ENCODE measurements around the gene CYP8B1. TPM values are rescaled to one million over a fixed set of nuclear protein-coding genes. Genes with fewer than 3 reads are reported as not detected.
A peak's percentile ranks its signal among the peaks of the same experiment; 100 is the strongest.

CYP8B1 gene
- total and polyA plus RNA-seq, 2 of the 8 experiments (the other 6 are each of a cell fraction or from before 2014, with no cell fraction given): not detected

GRCh38 chr3:42853739-42854302 is 21.9 kb downstream of the CYP8B1 start:
- Histone ChIP-seq H2BK12ac (ENCODE audit: low read depth, low read length) (no peak overlapping the region), H2BK20ac (ENCODE audit: low read length) (0 out of 2 replicates have a peak overlapping the region, but pooled peaks have one; percentile 61), H3K4me1 (replicated peaks in 1 of 4; ENCODE audit: control insufficient read depth in 3 of 4, insufficient read depth in 4 of 4, low read length in 3 of 4) (no peaks in the 10 kb centered on the region), H3K18ac (ENCODE audit: extremely low read depth, low read length) (no peak overlapping the region), H4K20me1 (replicated peaks in 1 of 2; ENCODE audit: control insufficient read depth in 1 of 2, insufficient read depth in 2 of 2, low read length in 2 of 2) (no peaks in the 10 kb centered on the region), H4K8ac (ENCODE audit: extremely low read depth, insufficient read depth, low read length) (no peak overlapping the region), H3K27me3 (replicated peaks in 1 of 4; ENCODE audit: control insufficient read depth in 3 of 4, extremely low read depth in 1 of 4, insufficient read depth in 3 of 4, low read length in 3 of 4) (no peaks in the 10 kb centered on the region), H2BK15ac (ENCODE audit: low read length) (no peak overlapping the region), H3K9me3 (ENCODE audit: insufficient read depth in 2 of 2, low read depth in 1 of 2, low read length in 1 of 2) (no peaks in the 10 kb centered on the region; a peak in 1 of 4 replicates), H2BK5ac (ENCODE audit: low read depth, low read length) (no peak overlapping the region), H3K23me2 (ENCODE audit: low read depth, low read length) (no peaks in the 10 kb centered on the region), H3K9ac (replicated peaks in 1 of 4; ENCODE audit: extremely low read depth in 1 of 4, low read depth in 3 of 4, low read length in 3 of 4) (no peak overlapping the region), H3K4me3 (ENCODE audit: extremely low read depth in 1 of 4, insufficient read depth in 2 of 4, low read depth in 3 of 4, low read length in 4 of 4) (no peak overlapping the region), H2AK5ac (ENCODE audit: low read depth, low read length) (no peak overlapping the region), H3K4ac (replicated peaks; ENCODE audit: insufficient read length, low read depth, low read length) (no peak overlapping the region), H2AFZ (ENCODE audit: low read length) (no peak overlapping the region), H3K56ac (replicated peaks; ENCODE audit: insufficient read length, low read depth, low read length) (no peak overlapping the region), H4K91ac (replicated peaks; ENCODE audit: insufficient read length, low read length) (no peak overlapping the region), H3K27ac (ENCODE audit: low read depth, low read length) (no peak overlapping the region), H3K4me2 (ENCODE audit: insufficient read depth in 1 of 2, low read depth in 2 of 2, low read length in 2 of 2) (no peak overlapping the region), H3K79me1 (ENCODE audit: low read depth, low read length) (no peaks in the 10 kb centered on the region), H3K14ac (ENCODE audit: insufficient read length) (no peak overlapping the region), H3K36me3 (ENCODE audit: control insufficient read depth in 2 of 4, insufficient read depth in 4 of 4, low read length in 3 of 4) (no peaks in the 10 kb centered on the region), H3K23ac (ENCODE audit: insufficient read length) (no peak overlapping the region), H2BK120ac (replicated peaks; ENCODE audit: low read depth, low read length) (no peak overlapping the region), H4K5ac (ENCODE audit: insufficient read length, low read depth, low read length) (no peak overlapping the region), H3K79me2 (ENCODE audit: control insufficient read depth in 1 of 2, insufficient read depth in 2 of 2, low read length in 2 of 2) (no peaks in the 10 kb centered on the region)
- no peak for TF ChIP-seq JUN (IDR thresholded peaks at IDR 0.05; ENCODE audit: low read depth, low read length)
- POLR2A ChIA-PET (ENCODE audit: partially characterized antibody): no interaction called here
- CTCF ChIA-PET (ENCODE audit: partially characterized antibody): interaction anchor here (0.8 to 5.3 kb wide), 5 partner anchors 14 to 281 kb away, joined by 3 to 34 read pairs (median 4); no protein-coding TSS in a partner anchor
- DNase-seq (ENCODE audit: low read depth in 1 of 2, low spot score in 2 of 2) (no peak), FAIRE-seq (no peak)
- 91% methylated on average over 4 of the region's 4 CpGs; no CpG with 5 or more reads in 1 of the 2 experiments for WGBS, 2 experiments (ENCODE audit: extremely low coverage in 1 of 2, insufficient coverage in 1 of 2, insufficient read length in 1 of 2, insufficient replicate concordance in 2 of 2, low coverage in 1 of 2, low lambda C conversion rate in 2 of 2, missing lambda C conversion rate in 1 of 2)

All from H1 (cell line).